Lung microvascular endothelial cell (primary cell): ENCODE results near the gene ZNG1F. TPM values are rescaled to one million over a fixed set of nuclear protein-coding genes. Genes with fewer than 3 reads are reported as not detected.
"Not testable (repeated sequence)": the region's sequence is repeated elsewhere in the genome, so short reads cannot be mapped to it uniquely, and the experiment has no call there.

Experiments used
- DNase-seq, 2 donors: peaks; one replicate each; pipeline versions ENCODE4 v3.0.0 to v3.0.0-alpha.2; 2010; ENCODE audit warnings: low read depth in 2 of 2
- total RNA-seq: library from RNA; depleted of rRNA; stranded (reverse); fragments of >200 nt; gene quantifications from 2 replicates; pipeline ENCODE4 v1.2.1, GENCODE V29; 2014

ZNG1F gene
- 2.0 and 5.8 TPM in 2 replicates for total RNA-seq

GRCh38 chr9:41189217-41189616 lies at the start of gene ZNG1F:
Gene ZNG1F (minus strand): TSS chr9:41189317. CDS start chr9:41189258, 59 bp downstream.
- DNase-seq: not testable (repeated sequence)

GRCh38 chr9:41237110-41237749 lies 48.1 kb upstream of the ZNG1F start:
- DNase-seq: peak in 1 of 2 donors; percentile 4

GRCh38 chr9:41236486-41237109 lies 47.5 kb upstream of the ZNG1F start:
- DNase-seq: not testable (repeated sequence)

- peak in 1 of 2 donors; percentile 5 for DNase-seq
Observed at GRCh38 chr9:41234811-41235805, 46.0 kb upstream of the ZNG1F start.

GRCh38 chr9:41234221-41234620 lies 45.1 kb upstream of the ZNG1F start:
- not testable (repeated sequence) for DNase-seq

- peak in 1 of 2 donors; percentile 1 for DNase-seq
Observed at GRCh38 chr9:41232326-41232725, 43.2 kb upstream of the ZNG1F start.

- peak; percentile 1 to 7 for DNase-seq
Observed at GRCh38 chr9:41230418-41230817, 41.3 kb upstream of the ZNG1F start.

GRCh38 chr9:41229408-41230401 lies 40.6 kb upstream of the ZNG1F start:
- peak; percentile 36 to 42 for DNase-seq

- not testable (repeated sequence) for DNase-seq
Observed at GRCh38 chr9:41219831-41220230, 30.7 kb upstream of the ZNG1F start.

GRCh38 chr9:41188439-41188838 lies 678 bp downstream of the ZNG1F start:
- not testable (repeated sequence) for DNase-seq

- not testable (repeated sequence) for DNase-seq
Observed at GRCh38 chr9:41174994-41175393, 14.1 kb downstream of the ZNG1F start.

GRCh38 chr9:41150116-41150515 lies 39.0 kb downstream of the ZNG1F start:
- not testable (repeated sequence) for DNase-seq

GRCh38 chr9:41141878-41142277 lies 47.2 kb downstream of the ZNG1F start:
- not testable (repeated sequence) for DNase-seq

GRCh38 chr9:41128581-41128980 lies 60.5 kb downstream of the ZNG1F start, which contains the start of gene FOXD4L6:
Gene FOXD4L6 (minus strand): TSS chr9:41128681. CDS start chr9:41128383, 298 bp downstream.
- not testable (repeated sequence) for DNase-seq

GRCh38 chr9:41126746-41127446 lies 62.2 kb downstream of the ZNG1F start:
- DNase-seq: not testable (repeated sequence)

GRCh38 chr9:41125936-41126335 lies 63.2 kb downstream of the ZNG1F start:
- DNase-seq: not testable (repeated sequence)

- DNase-seq: not testable (repeated sequence)
Observed at GRCh38 chr9:41125109-41125658, 63.9 kb downstream of the ZNG1F start.

- DNase-seq: not testable (repeated sequence)
Observed at GRCh38 chr9:41124250-41125108, 64.6 kb downstream of the ZNG1F start.
